OCI-LY3 (cell line): ENCODE measurements around the gene THRA.

Source experiments
- H2AFZ ChIP-seq: fragments of 200-600, 300-600 bp; shearing (Covaris generic); 2 replicates; pipeline ENCODE4 v1.6.0; 2014; ENCODE audit warnings: antibody characterized with exemption, low read depth, low read length
- H3K27ac ChIP-seq: fragments of 200-600, 300-600 bp; sonication (generic); 2 replicates; pipeline ENCODE4 v1.5.1; 2014; ENCODE audit warnings: mild to moderate bottlenecking, low read length, moderate library complexity, mixed read lengths
- H3K27me3 ChIP-seq: fragments of 200-600, 300-600 bp; sonication (generic); 2 replicates; pipeline ENCODE4 v1.6.1; 2014; ENCODE audit warnings: low read depth, low read length, mixed read lengths
- H3K36me3 ChIP-seq: fragments of 200-600, 300-600 bp; sonication (generic); replicated peaks from 2 replicates; pipeline ENCODE3; 2014; ENCODE audit warnings: low read depth, low read length, mixed read lengths
- H3K4me1 ChIP-seq: fragments of 300-600, 200-600 bp; sonication (generic); 2 replicates; pipeline ENCODE4 v1.6.1; 2014; ENCODE audit warnings: low read length, mixed read lengths
- H3K4me2 ChIP-seq: fragments of 200-600, 300-600 bp; sonication (generic); 2 replicates; pipeline ENCODE4 v1.6.1; 2014; ENCODE audit warnings: low read length, mixed read lengths
- H3K4me3 ChIP-seq: fragments of 300-600, 200-600 bp; sonication (generic); 2 replicates; pipeline ENCODE4 v1.5.1; 2014; ENCODE audit warnings: antibody characterized with exemption, mild to moderate bottlenecking, low read length, moderate library complexity
- H3K79me2 ChIP-seq: fragments of 300-600, 200-600 bp; shearing (Covaris generic); 2 replicates; pipeline ENCODE4 v1.6.1; 2014; ENCODE audit warnings: mild to moderate bottlenecking, low read length, mixed read lengths
- H3K9ac ChIP-seq: fragments of 300-600, 200-600 bp; shearing (Covaris generic); 2 replicates; pipeline ENCODE4 v1.6.0; 2014; ENCODE audit warnings: mild to moderate bottlenecking, low read length, moderate library complexity
- H3K9me3 ChIP-seq: fragments of 200-600, 300-600 bp; shearing (Covaris generic); 2 replicates; pipeline ENCODE4 v1.6.1; 2014; ENCODE audit warnings: low read length, mixed read lengths; ENCODE audit not compliant: insufficient read depth
- H4K20me1 ChIP-seq: fragments of 200-600, 300-600 bp; sonication (generic); 2 replicates; pipeline ENCODE4 v1.6.1; 2016; ENCODE audit warnings: low read length, mixed read lengths; ENCODE audit not compliant: insufficient read depth
- EZH2phosphoT487 ChIP-seq: fragments of 200-600 bp; shearing (Covaris generic); IDR thresholded peaks from 2 replicates; pipeline ENCODE4 v1.6.1; 2018; ENCODE audit warnings: antibody characterized with exemption, mixed run types, low read depth
- TF ChIP-seq, protein P1 (sequence below): fragments of 200-600, 300-600 bp; sonication (generic); IDR thresholded peaks from 2 replicates; pipeline ENCODE4 v1.5.1; 2014; ENCODE audit warnings: antibody characterized with exemption, low read length, low read depth

The THRA gene

DNA sequence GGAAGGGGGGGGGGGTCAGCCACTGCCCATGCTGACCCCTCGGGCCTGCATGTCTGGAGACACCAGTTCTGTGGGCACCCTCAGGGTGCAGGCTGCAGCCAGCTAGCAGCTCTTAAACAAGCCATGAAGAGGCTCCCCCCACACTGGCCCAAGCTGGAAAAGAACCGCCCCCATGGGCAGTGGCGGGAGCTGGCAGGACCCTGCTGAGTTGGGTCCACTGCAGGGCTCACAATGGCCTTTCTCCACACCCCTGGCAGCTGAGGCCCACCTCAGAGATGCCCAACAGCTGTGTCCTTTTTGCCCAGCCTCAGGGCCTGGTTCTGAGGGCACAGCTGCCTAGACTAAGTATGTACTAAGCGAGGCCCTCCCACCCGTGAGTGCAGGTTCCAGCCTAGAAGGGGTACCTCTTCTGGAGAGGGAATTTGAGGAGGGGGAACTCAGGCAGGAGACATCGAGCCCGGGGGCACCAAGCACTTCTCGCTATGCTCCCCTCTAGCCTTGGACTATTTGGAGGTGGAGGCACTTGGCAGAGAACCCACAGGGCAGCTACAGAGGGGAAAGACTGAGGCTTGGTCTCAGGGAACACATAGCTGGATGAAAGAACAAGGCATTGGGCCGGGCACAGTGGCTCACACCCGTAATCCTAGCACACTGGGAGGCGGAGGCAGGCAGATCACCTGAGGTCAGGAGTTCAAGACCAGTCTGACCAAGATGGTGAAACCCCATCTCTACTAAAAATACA lies 3.2 kb downstream of the THRA start:
- Histone ChIP-seq H2AFZ (no peak overlapping the region), H3K4me1 (peaks cover 46% of the 10 kb centered on the region), H3K4me3 (no peak overlapping the region), H4K20me1 (no peaks in the 10 kb centered on the region), H3K27me3 (peaks cover 20% of the 10 kb centered on the region), H3K9me3 (no peaks in the 10 kb centered on the region), H3K79me2 (peaks cover 2% of the 10 kb centered on the region; the same call in 1 of the 2 replicates), H3K36me3 (no peaks in the 10 kb centered on the region), H3K27ac (no peak overlapping the region), H3K4me2 (no peak overlapping the region), H3K9ac (no peak overlapping the region)
- TF ChIP-seq, protein P1, sequence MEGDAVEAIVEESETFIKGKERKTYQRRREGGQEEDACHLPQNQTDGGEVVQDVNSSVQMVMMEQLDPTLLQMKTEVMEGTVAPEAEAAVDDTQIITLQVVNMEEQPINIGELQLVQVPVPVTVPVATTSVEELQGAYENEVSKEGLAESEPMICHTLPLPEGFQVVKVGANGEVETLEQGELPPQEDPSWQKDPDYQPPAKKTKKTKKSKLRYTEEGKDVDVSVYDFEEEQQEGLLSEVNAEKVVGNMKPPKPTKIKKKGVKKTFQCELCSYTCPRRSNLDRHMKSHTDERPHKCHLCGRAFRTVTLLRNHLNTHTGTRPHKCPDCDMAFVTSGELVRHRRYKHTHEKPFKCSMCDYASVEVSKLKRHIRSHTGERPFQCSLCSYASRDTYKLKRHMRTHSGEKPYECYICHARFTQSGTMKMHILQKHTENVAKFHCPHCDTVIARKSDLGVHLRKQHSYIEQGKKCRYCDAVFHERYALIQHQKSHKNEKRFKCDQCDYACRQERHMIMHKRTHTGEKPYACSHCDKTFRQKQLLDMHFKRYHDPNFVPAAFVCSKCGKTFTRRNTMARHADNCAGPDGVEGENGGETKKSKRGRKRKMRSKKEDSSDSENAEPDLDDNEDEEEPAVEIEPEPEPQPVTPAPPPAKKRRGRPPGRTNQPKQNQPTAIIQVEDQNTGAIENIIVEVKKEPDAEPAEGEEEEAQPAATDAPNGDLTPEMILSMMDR = no peak
- no peak for TF ChIP-seq EZH2phosphoT487

DNA sequence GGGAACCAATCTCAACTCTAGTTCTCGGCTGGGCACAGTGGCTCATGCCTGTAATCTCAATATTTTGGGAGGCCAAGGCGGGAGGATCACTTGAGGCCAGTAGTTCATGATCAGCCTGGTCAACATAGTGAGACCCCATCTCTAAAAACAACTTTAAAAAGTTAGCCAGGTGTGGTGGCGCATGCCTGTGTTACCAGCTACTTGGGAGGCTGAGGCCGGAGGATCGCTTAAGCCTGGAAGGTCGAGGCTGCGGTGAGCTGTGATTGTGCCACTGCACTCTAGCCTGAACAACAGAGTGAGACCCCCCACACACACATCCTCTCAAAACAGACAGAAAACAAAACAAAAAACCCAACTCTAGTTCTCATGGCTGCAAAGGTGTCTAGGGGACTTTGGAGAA lies 4.9 kb downstream of the THRA start:
- peaks cover 9% of the 10 kb centered on the region; the same call in 1 of the 2 replicates for H3K27me3 ChIP-seq
- H3K9ac ChIP-seq = no peak overlapping the region
- no peaks in the 10 kb centered on the region for H4K20me1 ChIP-seq
- no peak overlapping the region for H3K4me2 ChIP-seq
- no peaks in the 10 kb centered on the region for H3K9me3 ChIP-seq
- H3K27ac ChIP-seq = no peak overlapping the region
- no peak for TF ChIP-seq EZH2phosphoT487
- TF ChIP-seq, protein P1 = no peak
- peaks cover 2% of the 10 kb centered on the region; the same call in 1 of the 2 replicates for H3K79me2 ChIP-seq
- H3K36me3 ChIP-seq = no peaks in the 10 kb centered on the region
- no peak overlapping the region for H2AFZ ChIP-seq
- no peak overlapping the region for H3K4me3 ChIP-seq
- peaks cover 38% of the 10 kb centered on the region for H3K4me1 ChIP-seq

DNA sequence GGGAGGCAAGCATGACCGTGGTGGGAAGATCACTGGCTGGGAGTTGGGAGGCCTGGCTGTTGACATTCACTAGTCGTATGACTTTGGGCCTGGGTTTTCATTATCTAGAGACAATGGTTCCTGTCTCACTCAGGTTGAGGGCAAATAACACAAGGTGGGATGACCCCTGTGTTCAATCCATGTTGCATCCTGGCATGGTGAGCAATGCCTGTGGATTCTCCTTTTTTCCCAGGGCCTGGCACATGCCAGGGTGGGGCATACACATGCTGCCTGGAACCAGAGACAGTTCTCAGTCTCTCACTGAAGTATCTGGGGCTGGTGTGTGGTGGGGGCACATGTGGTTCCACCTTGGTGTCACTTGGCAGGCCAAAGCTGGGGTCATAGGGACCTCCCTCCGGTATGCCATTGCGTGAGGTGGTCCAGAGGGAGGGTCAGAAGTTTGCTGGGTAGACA lies 5.4 kb downstream of the THRA start:
- Histone ChIP-seq H3K36me3 (no peaks in the 10 kb centered on the region), H3K4me3 (peak overlapping the region; percentile 80), H2AFZ (no peak overlapping the region), H3K27ac (no peak overlapping the region), H3K9me3 (no peaks in the 10 kb centered on the region), H4K20me1 (no peaks in the 10 kb centered on the region), H3K9ac (peak overlapping the region; percentile 76; the same call in 1 of the 2 replicates), H3K4me2 (peak overlapping the region; percentile 100), H3K4me1 (peaks cover 38% of the 10 kb centered on the region), H3K79me2 (peaks cover 2% of the 10 kb centered on the region; the same call in 1 of the 2 replicates), H3K27me3 (peaks cover 9% of the 10 kb centered on the region; the same call in 1 of the 2 replicates)
- TF ChIP-seq, protein P1 = no peak
- TF ChIP-seq EZH2phosphoT487 = no peak

DNA sequence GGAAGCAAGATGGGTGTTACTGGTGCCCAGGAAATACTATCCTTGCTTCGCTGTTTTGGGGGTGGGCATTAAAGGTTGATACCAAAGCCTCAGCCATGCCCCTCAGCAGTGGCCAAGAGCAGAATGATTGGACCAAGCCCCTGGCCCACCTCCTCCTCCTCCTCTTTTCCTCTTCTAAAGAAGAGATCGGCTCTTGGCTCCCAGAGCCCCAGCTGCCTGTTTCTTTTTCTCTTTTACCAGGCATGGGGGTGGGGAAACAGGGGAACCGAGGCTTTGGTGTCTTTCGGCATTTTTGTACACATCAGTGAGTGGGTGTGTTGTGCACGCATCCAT lies 5.8 kb downstream of the THRA start:
- no peaks in the 10 kb centered on the region for H4K20me1 ChIP-seq
- H2AFZ ChIP-seq = peak overlapping the region; percentile 92
- peak overlapping the region; percentile 50 for H3K27ac ChIP-seq
- H3K4me1 ChIP-seq = peaks cover 38% of the 10 kb centered on the region
- no peaks in the 10 kb centered on the region for H3K9me3 ChIP-seq
- TF ChIP-seq, protein P1 = no peak
- TF ChIP-seq EZH2phosphoT487 = no peak
- peak overlapping the region; percentile 76 for H3K9ac ChIP-seq
- peak overlapping the region; percentile 100 for H3K4me2 ChIP-seq
- peak overlapping the region; percentile 80 for H3K4me3 ChIP-seq
- H3K27me3 ChIP-seq = peaks cover 9% of the 10 kb centered on the region; the same call in 1 of the 2 replicates
- no peaks in the 10 kb centered on the region for H3K36me3 ChIP-seq
- peaks cover 2% of the 10 kb centered on the region; the same call in 1 of the 2 replicates for H3K79me2 ChIP-seq
